T-helper 2 cell treated with Interferon-gamma antibody and Interleukin-4, amounts not matched to agents 100 ng/mL and 5 ng/mL, for 36 hours (primary cell): ENCODE data around the gene FAM227B. TPM values are rescaled to one million over a fixed set of nuclear protein-coding genes. Genes with fewer than 3 reads are reported as not detected.
"Not testable (repeated sequence)": the region's sequence is repeated elsewhere in the genome, so short reads cannot be mapped to it uniquely, and the experiment has no call there.

Experiments used
- intact Hi-C: fragments of 100-400 bp; cut with micrococcal nuclease; formaldehyde crosslinking; loops from one replicate; pipeline ENCODE4 v1.15.1; 2023
- total RNA-seq: library from RNA; stranded (reverse); gene quantifications from 2 replicates; pipeline ENCODE4 v1.2.3, GENCODE V29; 2022

The FAM227B gene
- total RNA-seq, 1 donor from 2014 or later: 3.3 TPM

DNA sequence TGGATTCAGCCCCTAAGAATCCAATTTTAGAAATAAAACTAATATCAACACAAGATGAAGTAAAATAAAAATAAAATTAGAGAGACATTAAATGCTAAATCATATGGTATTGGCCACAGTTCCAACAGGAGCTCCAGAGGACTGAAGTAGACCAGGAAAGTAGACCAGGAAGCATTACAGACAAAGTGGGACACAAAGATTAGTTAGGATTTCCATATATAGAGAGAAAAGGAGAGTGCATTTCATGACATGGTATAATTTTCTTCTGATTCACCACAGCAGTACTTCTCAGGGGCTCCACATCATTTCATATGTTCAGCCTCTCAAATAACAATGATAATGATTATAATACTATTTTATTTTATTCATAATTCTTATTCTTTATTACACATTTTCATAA is 179.3 kb downstream of the FAM227B start:
- intact Hi-C loops: no loop called here

- intact Hi-C loops: no loop called here
Observed at GRCh38 chr15:49439678-49440395, 180.8 kb downstream of the FAM227B start.

GRCh38 chr15:49438962-49439631 is 181.5 kb downstream of the FAM227B start:
- intact Hi-C loops: no loop called here

GRCh38 chr15:49436751-49437150 is 183.9 kb downstream of the FAM227B start:
- intact Hi-C loops: no loop called here

- intact Hi-C loops: no loop called here
Observed at GRCh38 chr15:49435174-49435573, 185.4 kb downstream of the FAM227B start.

GRCh38 chr15:49430046-49430445 is 190.6 kb downstream of the FAM227B start:
- intact Hi-C loops: no loop called here

GRCh38 chr15:49428409-49429095 is 192.1 kb downstream of the FAM227B start:
- intact Hi-C loops: loop anchor here (10.0 kb wide), 1 partner anchor 274 kb away; the partner anchor contains the start of gene COPS2

DNA sequence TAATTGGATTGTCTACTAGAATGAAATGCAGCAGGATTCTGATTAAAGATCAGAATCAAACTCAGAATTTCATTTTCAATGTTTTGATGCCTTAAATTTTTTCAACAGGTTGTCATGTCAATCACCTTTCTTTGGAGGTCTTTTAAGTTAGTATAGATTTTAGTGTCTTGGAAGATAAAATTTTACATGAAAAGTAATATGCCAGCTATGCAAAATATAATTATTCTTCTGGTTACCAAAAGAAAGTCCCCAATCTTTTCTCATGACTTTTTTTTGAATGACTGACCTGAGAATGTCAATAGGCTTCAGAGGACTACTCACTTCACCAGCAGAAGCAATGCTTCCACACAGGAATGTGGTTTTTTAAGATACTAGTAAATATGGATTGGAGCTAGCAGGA is 193.2 kb downstream of the FAM227B start:
- intact Hi-C loops: loop anchor here (10.0 kb wide), 1 partner anchor 273 kb away; the partner anchor contains the start of gene COPS2

- intact Hi-C loops: loop anchor here (5.0 to 10.0 kb wide), 2 partner anchors 270 to 722 kb away; partner anchors contain the start of gene COPS2
Observed at GRCh38 chr15:49424954-49425353, 195.7 kb downstream of the FAM227B start.

DNA sequence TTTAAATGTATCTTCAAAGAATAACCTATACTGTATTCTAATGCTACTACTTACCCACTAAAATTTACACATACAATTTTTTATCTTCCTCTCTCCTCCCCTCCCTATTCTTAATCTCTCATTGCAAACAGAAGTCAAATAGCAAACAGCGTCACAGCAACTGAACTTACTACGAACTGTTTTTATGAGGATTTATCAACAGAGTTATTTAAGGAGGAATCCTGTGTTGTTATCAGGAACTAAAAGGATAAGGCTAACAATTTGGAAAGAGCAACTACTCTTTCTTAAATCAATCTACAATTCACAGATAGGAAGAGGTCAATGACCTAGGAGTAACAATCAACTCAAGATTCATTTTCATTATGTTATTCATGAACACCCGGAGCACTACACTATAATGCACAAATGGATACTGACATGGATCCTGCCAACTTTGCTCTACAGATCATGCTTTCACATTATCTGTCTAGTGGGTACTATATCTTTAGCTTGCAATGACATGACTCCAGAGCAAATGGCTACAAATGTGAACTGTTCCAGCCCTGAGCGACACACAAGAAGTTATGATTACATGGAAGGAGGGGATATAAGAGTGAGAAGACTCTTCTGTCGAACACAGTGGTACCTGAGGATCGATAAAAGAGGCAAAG is 196.6 kb downstream of the FAM227B start:
- intact Hi-C loops: loop anchor here (5.0 to 10.0 kb wide), 2 partner anchors 269 to 723 kb away; partner anchors contain the start of gene COPS2

GRCh38 chr15:49423021-49423420 is 197.6 kb downstream of the FAM227B start, which contains the start of gene FGF7:
Gene FGF7, plus strand, starts transcription at chr15:49423242. Its CDS starts 1,056 bp downstream, at chr15:49424298.
- intact Hi-C loops: loop anchor here (5.0 to 10.0 kb wide), 2 partner anchors 268 to 724 kb away; partner anchors contain the start of gene COPS2

DNA sequence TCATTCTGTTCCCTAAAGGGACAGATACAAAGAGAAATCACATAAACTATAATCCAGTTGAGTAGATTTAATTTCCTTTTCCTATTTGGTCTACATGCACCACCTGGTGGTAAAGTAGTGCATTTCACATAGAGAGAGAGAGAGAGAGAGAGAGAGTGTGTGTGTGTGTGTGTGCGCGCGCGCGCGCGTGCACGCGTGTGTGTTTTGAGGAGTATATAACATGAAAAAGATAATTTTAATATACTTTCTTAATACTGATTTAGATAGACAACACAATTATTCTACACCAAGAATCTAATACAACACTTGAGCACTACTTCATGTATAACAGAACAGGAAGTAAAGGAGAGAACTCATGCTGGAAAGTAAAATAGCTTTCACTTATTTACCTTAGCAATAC is 198.6 kb downstream of the FAM227B start:
- intact Hi-C loops: loop anchor here (1.0 to 10.0 kb wide), 4 partner anchors 187 to 725 kb away; partner anchors contain the start of gene COPS2

DNA sequence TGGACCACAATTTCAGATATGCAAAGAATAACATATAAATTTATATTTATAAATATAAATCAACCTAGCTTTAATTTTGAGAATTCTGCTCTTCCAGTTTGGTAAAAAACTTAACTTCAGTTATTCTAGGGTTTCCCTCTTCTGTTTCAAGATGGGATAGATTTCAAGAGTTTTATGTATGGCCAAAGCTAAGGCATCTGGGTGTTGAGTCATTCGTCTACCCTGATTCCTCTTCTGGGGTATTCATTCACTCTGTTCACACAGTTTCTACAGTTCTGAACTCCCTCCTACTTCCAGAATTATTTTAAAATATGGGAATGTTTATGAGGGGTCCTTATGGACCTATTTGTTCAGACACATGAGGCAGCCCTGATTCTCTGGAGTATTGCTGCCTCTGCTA is 201.8 kb downstream of the FAM227B start:
- intact Hi-C loops: no loop called here

- intact Hi-C loops: no loop called here
Observed at GRCh38 chr15:49415638-49416037, 205.0 kb downstream of the FAM227B start.

DNA sequence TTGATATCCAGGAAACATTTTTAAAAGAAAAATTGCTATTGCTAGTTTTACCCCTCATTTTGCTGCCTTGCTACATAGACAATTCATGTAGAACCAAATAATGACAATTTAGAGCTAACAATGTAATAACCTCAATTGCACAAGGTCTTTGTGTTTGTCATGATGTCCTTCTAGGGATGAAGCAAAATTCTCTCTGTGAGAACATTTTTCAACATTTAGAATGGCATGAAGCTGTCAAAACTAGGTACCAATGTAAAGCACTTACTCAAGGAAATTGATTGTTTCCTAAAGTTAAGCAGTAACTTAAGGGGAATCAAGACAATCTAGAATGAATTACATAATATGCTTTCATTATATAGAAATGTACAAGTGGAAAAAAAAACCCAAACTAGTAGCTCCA is 205.5 kb downstream of the FAM227B start:
- intact Hi-C loops: no loop called here

DNA sequence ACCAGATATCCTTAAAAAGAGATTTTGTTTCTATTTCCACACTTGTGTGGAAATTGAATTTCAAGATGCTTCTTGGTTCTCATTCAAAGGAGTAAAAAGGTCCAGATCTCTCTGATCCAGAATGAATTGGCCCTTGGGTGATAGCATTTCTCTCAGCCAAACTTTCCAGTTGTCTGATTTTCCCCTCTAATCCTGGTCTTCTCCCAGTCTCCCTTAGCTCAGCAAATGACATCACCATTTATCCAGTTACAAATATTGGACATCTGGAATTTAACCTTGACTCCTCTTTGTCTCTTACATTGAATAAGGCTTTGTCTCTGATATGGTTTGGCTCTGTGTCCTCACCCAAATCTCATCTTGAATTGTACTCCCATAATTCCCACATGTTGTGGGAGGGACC is 207.8 kb downstream of the FAM227B start:
- intact Hi-C loops: no loop called here

GRCh38 chr15:49410641-49411040 is 210.0 kb downstream of the FAM227B start:
- intact Hi-C loops: no loop called here

GRCh38 chr15:49406352-49407118 is 214.1 kb downstream of the FAM227B start:
- intact Hi-C loops: no loop called here

DNA sequence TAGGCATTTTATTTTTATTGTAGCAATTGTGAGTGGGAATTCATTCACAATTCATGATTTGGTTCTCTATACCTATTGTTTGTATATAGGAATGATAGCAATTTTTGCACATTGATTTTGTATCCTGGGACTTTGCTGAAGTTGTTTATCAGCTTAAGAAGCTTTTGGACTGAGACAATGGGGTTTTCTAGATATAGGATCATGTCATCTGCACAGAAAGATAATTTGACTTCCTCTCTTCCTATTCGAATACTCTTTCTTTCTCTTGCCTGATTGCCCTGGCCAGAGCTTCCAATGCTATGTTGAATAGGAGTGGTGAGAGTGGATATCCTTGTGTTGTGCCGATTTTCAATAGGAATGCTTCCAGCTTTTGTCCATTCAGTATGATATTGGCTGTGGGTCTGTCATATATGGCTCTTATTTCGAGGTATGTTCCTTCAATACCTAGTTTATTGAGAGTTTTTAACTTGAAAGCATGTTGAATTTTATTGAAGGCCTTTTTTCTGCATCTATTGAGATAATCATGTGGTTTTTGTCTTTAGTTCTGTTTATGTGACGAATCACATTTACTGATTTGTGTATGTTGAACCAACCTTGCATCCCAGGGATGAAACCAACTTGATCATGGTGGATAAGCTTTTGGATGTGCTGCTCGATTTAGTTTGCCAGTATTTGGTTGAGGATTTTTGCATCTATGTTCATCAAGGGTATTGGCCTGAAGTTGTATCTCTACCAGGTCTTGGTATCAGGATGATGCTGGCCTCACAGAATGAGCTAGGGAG is 217.9 kb downstream of the FAM227B start:
- intact Hi-C loops: not testable (repeated sequence)

GRCh38 chr15:49387471-49387870 is 233.1 kb downstream of the FAM227B start:
- intact Hi-C loops: no loop called here
